GM19455 (cell line): ENCODE results near the gene BTBD6.
"Not testable (repeated sequence)": the region's sequence is repeated elsewhere in the genome, so short reads cannot be mapped to it uniquely, and the experiment has no call there.

Experiments
- ATAC-seq: cut with Tn5 transposase; IDR thresholded peaks from one replicate; pipeline ENCODE4 v1.9.1; 2021; ENCODE audit not compliant: unreplicated experiment

The BTBD6 gene

GRCh38 chr14:105292826-105293711, 44.7 kb downstream of the BTBD6 start:
- no peak for ATAC-seq

DNA sequence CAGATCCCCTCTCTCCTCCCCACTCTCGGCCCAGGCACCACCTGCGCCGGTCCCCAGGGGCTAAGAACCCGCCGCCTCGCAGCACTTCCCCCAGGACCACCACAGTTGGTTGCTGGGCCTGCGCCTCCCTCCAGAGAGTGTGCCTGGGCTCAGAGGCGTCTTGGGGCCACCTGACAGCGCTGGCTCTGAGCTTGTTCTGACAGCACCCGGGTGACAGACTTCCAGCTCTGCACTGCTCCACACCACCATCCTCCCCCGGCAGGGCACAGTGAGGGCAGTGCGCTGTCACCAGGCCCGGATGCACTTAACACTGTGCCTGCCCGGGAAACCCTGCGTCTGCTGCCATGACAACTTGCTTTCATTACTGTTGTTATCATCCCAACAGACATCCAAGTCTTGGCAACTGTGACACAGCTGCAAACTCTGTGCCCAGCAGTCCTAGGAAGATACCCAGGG, 45.8 kb downstream of the BTBD6 start:
- ATAC-seq: no peak

GRCh38 chr14:105297311-105297710, 49.0 kb downstream of the BTBD6 start:
- not testable (repeated sequence) for ATAC-seq

GRCh38 chr14:105299654-105300541, 51.6 kb downstream of the BTBD6 start:
- ATAC-seq: peak; percentile 18
